Mucosa of stomach (tissue), 1 donor: Measurements from ENCODE around the gene CCN2.

Experiments used
- H3K27me3 ChIP-seq: one replicate; pipeline ENCODE4 v1.7.0; 2013; ENCODE audit warnings: mild to moderate bottlenecking, low read length; ENCODE audit not compliant: control insufficient read depth, insufficient read depth
- H3K36me3 ChIP-seq: one replicate; pipeline ENCODE4 v1.7.0; 2013; ENCODE audit warnings: low read length; ENCODE audit not compliant: control insufficient read depth, insufficient read depth
- H3K4me1 ChIP-seq: one replicate; pipeline ENCODE4 v1.7.0; 2013; ENCODE audit warnings: mild to moderate bottlenecking, low read length; ENCODE audit not compliant: control insufficient read depth, insufficient read depth
- H3K4me3 ChIP-seq: one replicate; pipeline ENCODE4 v1.7.0; 2013; ENCODE audit warnings: low read length
- H3K9ac ChIP-seq: one replicate; pipeline ENCODE4 v1.7.0; 2013; ENCODE audit warnings: mild to moderate bottlenecking, low read length, moderate library complexity
- H3K9me3 ChIP-seq: one replicate; pipeline ENCODE4 v1.7.0; 2013; ENCODE audit warnings: mild to moderate bottlenecking, low read length, moderate library complexity; ENCODE audit not compliant: control insufficient read depth
- donor health status: Pancreatic carcinoma.

The CCN2 gene

DNA sequence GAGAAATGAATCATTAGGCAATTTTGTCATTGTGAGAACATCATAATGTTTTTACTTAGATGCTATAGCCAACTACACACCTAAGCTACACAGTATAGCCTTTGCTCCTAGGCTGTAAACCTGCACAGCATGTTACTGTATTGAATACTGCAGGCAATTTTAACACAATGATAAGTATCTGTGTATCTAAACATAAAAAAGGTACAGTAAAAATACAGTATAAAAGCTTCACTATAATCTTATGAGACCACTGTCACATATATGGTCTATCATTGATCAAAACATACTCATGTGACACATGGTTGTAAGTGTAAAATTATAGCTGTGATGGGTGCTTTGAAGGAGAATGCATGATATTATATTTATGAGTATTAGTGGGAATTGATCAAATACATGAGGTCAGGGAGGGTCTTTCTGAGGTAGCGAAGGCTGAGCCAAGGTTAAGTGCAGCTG is 29.2 kb upstream of the CCN2 start:
- no peak overlapping the region for H3K9ac ChIP-seq

DNA sequence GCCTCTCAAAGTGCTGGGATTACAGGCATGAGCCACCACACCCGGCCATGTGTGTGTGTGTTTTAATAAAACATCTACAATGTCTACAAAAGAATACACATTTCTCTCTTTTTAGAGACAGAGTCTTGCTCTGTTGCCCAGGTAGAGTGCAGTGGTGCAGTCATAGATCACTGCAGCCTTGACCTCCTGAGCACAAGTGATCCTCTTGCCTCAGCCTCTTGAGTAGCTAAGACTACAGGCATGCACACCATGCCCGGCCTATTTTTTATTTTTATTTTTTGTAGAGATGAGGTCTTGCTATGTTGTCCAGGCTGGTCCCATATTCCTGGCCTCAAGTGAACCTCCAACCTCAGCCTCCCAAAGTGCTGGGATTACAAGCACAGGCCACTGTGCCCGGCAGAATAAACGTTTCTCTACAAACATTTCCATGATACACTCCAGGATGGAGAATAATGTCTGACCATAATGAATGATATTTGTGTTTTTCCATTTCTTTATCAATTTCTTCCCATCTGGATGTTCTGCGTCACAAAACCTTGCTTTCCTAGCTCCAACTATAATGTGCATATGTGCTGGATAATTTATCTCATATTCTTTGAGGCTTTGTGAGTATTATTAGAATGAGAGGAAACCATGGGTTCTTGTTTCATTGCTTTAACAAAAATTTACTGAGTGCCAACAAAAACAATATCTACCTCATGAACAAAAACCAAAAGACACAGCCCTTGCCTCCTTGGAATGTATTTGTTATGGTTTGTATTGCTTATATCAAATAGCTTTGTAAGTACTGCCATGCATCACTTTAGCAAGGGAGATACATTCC is 28.6 kb upstream of the CCN2 start:
- no peak overlapping the region for H3K9ac ChIP-seq
- peaks cover 22% of the 10 kb centered on the region for H3K4me1 ChIP-seq
- H3K4me3 ChIP-seq = no peak overlapping the region
- no peaks in the 10 kb centered on the region for H3K9me3 ChIP-seq
- no peaks in the 10 kb centered on the region for H3K27me3 ChIP-seq
- H3K36me3 ChIP-seq = no peaks in the 10 kb centered on the region

More for the DNA sequence above, 29.2 kb upstream of the CCN2 start:
- Histone ChIP-seq H3K27me3 (no peaks in the 10 kb centered on the region), H3K4me1 (peaks cover 22% of the 10 kb centered on the region), H3K9me3 (no peaks in the 10 kb centered on the region), H3K4me3 (no peak overlapping the region), H3K36me3 (no peaks in the 10 kb centered on the region)

DNA sequence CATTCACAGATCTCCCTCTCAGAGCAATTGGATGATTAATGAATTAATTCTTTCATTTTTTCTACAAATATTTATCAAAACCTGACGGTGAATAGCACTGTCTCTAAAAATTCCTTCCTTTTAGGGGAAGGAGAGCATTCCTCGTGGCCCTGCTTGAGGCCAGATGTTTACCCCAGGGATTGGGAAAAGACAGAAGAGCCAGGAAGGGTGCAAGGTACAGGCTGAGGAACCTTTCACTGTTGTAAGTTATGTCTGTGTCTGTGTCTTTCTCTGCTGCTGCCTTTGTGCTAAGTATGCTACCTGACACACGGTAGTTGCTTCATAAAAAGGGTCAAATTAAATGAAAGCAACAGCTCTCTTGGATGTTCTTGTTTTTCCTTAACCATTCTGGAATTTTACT is 27.4 kb upstream of the CCN2 start:
- peaks cover 22% of the 10 kb centered on the region for H3K4me1 ChIP-seq
- no peaks in the 10 kb centered on the region for H3K36me3 ChIP-seq
- H3K27me3 ChIP-seq = no peaks in the 10 kb centered on the region

DNA sequence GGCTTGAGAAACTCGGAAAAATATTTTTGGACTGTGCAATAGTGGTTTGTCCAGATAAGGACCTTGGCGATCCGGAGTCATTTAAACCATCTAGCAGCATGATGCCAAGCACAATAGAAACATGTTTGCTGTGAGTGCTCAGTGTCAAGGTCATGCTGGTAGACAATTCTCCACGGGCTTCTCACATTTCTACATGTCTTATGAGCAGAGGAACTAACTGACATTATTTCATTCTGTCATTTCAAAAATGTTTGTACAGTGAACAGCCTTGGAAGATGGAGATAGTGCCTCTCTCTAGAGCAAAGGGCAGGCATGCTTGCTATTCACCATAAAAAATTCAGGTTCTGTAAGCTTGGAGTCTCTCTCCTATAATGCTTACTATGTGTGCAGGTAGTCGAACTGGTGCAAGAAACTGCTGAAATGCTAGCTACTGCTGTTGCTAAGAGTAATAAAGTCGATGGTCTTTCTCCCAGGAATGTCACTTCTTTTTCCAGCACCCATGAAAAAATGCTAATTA is 25.4 kb upstream of the CCN2 start:
- H3K9ac ChIP-seq = no peak overlapping the region
- no peak overlapping the region for H3K4me3 ChIP-seq
- H3K9me3 ChIP-seq = no peaks in the 10 kb centered on the region
- peaks cover 21% of the 10 kb centered on the region for H3K4me1 ChIP-seq
- H3K36me3 ChIP-seq = no peaks in the 10 kb centered on the region
- H3K27me3 ChIP-seq = no peaks in the 10 kb centered on the region

More for the DNA sequence above, 27.4 kb upstream of the CCN2 start:
- H3K9ac ChIP-seq = no peak overlapping the region
- no peak overlapping the region for H3K4me3 ChIP-seq
- no peaks in the 10 kb centered on the region for H3K9me3 ChIP-seq

DNA sequence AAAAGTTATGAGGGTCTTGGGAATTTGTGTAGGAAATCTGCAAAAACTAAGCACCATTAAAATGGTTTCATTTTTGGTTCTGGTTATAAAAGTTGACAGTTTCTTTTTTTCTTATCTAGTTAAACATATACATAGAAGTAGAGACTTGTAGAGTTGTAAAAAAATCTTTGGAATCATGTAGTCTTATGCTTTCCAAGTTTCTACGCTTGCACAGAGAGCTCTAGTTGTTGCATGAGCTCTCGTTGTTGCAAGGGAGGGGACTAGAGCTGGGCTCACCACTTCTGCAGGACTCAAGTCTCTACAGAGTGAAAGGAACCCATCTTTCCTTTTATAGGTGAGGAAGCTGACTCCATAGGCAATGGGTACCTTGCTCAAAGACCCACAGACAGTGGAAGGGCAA is 21.6 kb upstream of the CCN2 start:
- no peak overlapping the region for H3K4me3 ChIP-seq
- no peak overlapping the region for H3K9ac ChIP-seq
- no peaks in the 10 kb centered on the region for H3K9me3 ChIP-seq
- H3K36me3 ChIP-seq = no peaks in the 10 kb centered on the region
- H3K27me3 ChIP-seq = no peaks in the 10 kb centered on the region
- peaks cover 28% of the 10 kb centered on the region for H3K4me1 ChIP-seq

DNA sequence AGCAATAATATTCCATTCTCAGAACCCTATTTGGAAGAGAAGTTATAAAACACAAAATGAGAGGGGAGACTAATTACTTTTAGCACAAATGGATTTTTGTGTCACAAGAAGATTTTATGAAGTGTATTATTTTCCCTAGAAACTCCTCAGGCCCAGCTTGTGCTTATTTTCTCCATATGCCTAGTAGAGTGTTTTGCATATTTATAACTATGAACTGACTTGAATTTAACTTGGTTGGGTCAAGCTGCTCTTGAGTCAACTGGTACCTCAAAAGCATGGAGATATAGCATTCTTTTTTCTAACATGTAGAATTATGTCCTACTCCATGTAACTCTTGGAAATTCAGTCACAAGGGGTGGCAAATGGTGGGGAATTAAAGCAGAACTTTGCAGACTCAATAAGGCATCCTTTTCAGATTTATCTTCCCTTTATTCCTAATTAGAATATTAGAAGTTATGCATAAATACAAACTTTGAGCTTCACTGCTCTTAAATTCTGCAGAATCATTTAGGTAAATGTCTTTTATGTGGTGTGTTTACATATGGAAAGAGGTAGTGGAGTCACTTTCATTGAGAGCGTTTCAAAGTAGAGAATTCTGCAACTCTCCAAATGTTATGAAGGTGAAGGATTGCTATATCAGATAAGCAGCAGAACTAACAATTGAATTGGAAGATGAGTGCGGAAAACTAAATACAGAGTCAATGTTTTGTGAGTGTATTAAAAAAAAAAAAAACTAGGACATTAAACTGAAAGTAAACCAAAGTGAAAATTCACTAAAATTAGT is 19.1 kb upstream of the CCN2 start:
- Histone ChIP-seq H3K4me3 (no peak overlapping the region), H3K9me3 (no peaks in the 10 kb centered on the region), H3K27me3 (no peaks in the 10 kb centered on the region), H3K4me1 (peaks cover 28% of the 10 kb centered on the region), H3K36me3 (no peaks in the 10 kb centered on the region), H3K9ac (no peak overlapping the region)

DNA sequence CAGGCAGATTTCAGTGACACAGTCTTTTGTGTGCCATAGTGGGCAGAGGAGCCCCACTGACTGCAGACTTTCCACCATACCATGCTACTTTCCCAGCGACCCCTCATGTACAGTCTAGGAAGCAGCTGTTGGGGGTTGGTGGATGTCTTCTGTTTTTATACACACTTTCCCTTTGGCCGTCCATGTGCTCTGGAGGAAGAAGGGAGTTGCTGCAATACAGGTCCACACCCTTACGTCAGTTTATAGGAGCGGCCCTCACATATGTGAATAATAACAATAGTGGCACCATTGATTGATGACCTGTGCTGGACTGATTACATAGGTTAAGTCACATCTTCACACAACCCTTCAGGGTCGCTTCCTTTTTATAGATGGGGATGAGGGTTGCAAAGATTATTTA is 17.5 kb upstream of the CCN2 start:
- Histone ChIP-seq H3K36me3 (no peaks in the 10 kb centered on the region), H3K4me1 (peaks cover 39% of the 10 kb centered on the region), H3K9ac (no peak overlapping the region), H3K9me3 (no peaks in the 10 kb centered on the region), H3K4me3 (no peak overlapping the region), H3K27me3 (no peaks in the 10 kb centered on the region)

DNA sequence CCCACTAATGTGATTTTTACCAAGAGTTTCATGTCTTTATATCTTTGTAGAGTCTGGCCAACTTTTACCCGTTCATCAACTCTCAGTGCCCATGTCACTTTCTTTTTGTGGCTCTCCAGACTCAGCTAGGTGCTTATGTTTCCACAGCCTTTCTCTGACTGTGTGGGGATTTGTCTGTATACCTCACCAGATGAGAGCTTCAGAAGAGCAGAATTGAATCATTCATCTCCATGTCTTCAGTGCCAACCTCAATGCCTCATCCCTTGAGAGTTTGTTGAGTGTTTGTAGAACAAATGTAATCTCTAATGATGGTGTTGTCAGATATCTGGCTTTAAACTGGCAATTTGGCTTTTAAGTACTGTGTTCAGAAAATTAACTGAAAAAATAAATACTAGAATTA is 16.8 kb upstream of the CCN2 start:
- Histone ChIP-seq H3K9me3 (no peaks in the 10 kb centered on the region), H3K4me1 (peaks cover 41% of the 10 kb centered on the region), H3K9ac (no peak overlapping the region), H3K4me3 (no peak overlapping the region), H3K36me3 (no peaks in the 10 kb centered on the region), H3K27me3 (no peaks in the 10 kb centered on the region)

DNA sequence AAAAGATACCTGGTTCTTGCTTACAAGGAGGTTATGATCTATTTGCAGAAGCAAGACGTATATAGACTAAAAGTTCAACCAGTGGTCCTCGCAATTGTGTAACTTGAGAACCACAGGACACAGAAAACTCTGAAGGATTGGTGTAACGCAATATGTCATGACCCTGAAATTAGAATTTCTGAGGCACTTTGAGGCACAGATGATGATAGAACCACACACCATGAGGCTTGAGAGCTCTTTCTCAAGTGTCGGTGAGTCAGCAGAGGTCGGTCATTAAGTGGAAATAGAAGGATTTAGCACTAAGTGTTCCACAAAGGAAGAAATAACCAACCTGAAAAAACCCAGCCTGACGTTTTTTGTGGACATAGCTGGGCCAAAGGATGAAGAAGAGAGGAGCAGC is 15.3 kb upstream of the CCN2 start:
- H3K9me3 ChIP-seq = no peaks in the 10 kb centered on the region
- no peaks in the 10 kb centered on the region for H3K36me3 ChIP-seq
- no peaks in the 10 kb centered on the region for H3K27me3 ChIP-seq
- peaks cover 39% of the 10 kb centered on the region for H3K4me1 ChIP-seq
- H3K4me3 ChIP-seq = no peak overlapping the region
- H3K9ac ChIP-seq = no peak overlapping the region

DNA sequence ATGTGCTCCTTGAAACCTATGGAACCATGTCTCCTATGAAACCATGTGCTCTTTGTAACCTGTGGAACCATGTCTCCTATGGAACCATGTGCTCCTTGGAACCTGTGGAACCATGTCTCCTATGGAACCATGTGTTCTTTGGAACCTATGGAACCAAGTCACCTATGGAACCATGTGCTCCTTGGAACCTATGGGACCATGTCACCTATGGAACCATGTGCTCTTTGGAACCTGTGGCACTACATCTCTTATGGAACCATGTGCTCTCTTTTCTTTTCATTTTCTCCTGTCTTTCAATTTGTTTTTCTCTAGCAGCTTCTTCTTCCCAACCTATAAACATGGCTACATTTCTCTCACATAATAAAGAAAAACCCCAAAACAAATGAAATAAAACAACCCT is 11.9 kb upstream of the CCN2 start:
- no peak overlapping the region for H3K4me3 ChIP-seq
- H3K9me3 ChIP-seq = no peaks in the 10 kb centered on the region
- H3K4me1 ChIP-seq = peaks cover 29% of the 10 kb centered on the region
- no peaks in the 10 kb centered on the region for H3K27me3 ChIP-seq
- H3K36me3 ChIP-seq = no peaks in the 10 kb centered on the region
- no peak overlapping the region for H3K9ac ChIP-seq

DNA sequence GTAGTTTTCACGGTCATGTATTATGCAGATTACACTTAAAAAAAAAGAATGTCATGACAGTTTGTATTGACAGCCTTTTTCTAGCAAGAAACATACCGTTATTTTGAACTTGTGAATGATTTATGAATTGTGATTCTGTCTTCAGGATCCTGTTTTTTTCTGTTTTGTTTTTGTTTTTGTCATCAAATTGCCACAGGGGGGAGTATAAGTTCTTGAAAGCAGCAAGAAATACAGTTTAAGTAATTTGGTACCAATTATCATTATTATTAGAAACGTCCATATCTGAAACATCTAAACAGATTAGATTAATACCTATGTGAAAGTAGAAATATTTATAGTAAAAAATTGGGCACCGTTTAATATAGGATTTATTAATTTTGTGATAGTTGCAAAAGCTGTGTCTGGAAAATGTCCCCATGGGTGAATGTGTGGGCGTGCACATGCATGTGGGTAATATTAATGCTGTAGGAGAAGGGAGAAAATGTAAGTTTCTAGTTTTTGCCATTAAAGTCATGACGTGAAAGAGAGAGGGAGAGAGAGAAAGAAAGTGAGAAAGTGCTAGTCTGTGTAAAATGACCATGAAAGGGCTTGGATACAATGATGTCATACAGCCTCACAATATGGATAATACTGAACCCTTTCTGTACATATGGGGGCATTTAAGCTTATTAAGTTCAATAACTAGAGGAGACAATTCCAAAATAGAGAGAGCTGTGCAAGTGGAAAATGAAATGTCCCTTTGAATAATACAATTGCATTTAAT is 9.4 kb upstream of the CCN2 start:
- Histone ChIP-seq H3K4me1 (peaks cover 41% of the 10 kb centered on the region), H3K27me3 (no peaks in the 10 kb centered on the region), H3K9me3 (no peaks in the 10 kb centered on the region), H3K4me3 (no peak overlapping the region), H3K36me3 (no peaks in the 10 kb centered on the region), H3K9ac (no peak overlapping the region)
